Kidney epithelial cell (primary cell): ENCODE data around the gene ATP8A2. TPM values are rescaled to one million over a fixed set of nuclear protein-coding genes. Genes with fewer than 3 reads are reported as not detected.

ENCODE experiments used
- DNase-seq: peaks from one replicate; pipeline ENCODE4 v3.0.0-alpha.2; 2010; ENCODE audit warnings: low read depth
- H3K27me3 ChIP-seq: 2 replicates; pipeline ENCODE4 v1.6.0; 2011; ENCODE audit warnings: low read length; ENCODE audit not compliant: control insufficient read depth, insufficient read depth
- H3K36me3 ChIP-seq: 2 replicates; pipeline ENCODE4 v1.5.1; 2011; ENCODE audit warnings: low read length; ENCODE audit not compliant: control insufficient read depth, insufficient read depth
- H3K4me3 ChIP-seq: 2 replicates; pipeline ENCODE4 v1.5.1; 2011; ENCODE audit warnings: low read depth, mild to moderate bottlenecking, control low read depth, low read length
- CTCF ChIP-seq: IDR thresholded peaks from 2 replicates; pipeline ENCODE4 v1.5.1; 2011; ENCODE audit warnings: mild to moderate bottlenecking, moderate library complexity, low read length, control low read depth, inconsistent platforms; ENCODE audit not compliant: insufficient read depth, poor library complexity, severe bottlenecking
- total RNA-seq: library from RNA; depleted of rRNA; stranded (reverse); fragments of >200 nt; gene quantifications from 2 replicates; pipeline ENCODE4 v1.2.3, GENCODE V29; 2015

ATP8A2 gene
- total RNA-seq, 1 donor from 2014 or later, result 3.8 TPM

- Histone ChIP-seq H3K36me3 (no peaks in the 10 kb centered on the region), H3K4me3 (no peak overlapping the region), H3K27me3 (no peaks in the 10 kb centered on the region)
- no peak for TF ChIP-seq CTCF
- DNase-seq, result no peak
Measured at GRCh38 chr13:26024558-26024957, 652.8 kb downstream of the ATP8A2 start.

- TF ChIP-seq CTCF, result no peak
- H3K4me3 ChIP-seq, result no peak overlapping the region
- no peaks in the 10 kb centered on the region for H3K36me3 ChIP-seq
- H3K27me3 ChIP-seq, result no peaks in the 10 kb centered on the region
- DNase-seq, result no peak
Measured at GRCh38 chr13:26025196-26025595, 653.4 kb downstream of the ATP8A2 start.

- Histone ChIP-seq H3K27me3 (no peaks in the 10 kb centered on the region), H3K36me3 (no peaks in the 10 kb centered on the region), H3K4me3 (no peak overlapping the region)
- no peak for TF ChIP-seq CTCF
- no peak for DNase-seq
Measured at GRCh38 chr13:26025771-26026170, 654.0 kb downstream of the ATP8A2 start.

- no peak for DNase-seq
- no peaks in the 10 kb centered on the region for H3K27me3 ChIP-seq
- H3K36me3 ChIP-seq, result no peaks in the 10 kb centered on the region
- no peak for TF ChIP-seq CTCF
- no peak overlapping the region for H3K4me3 ChIP-seq
Measured at GRCh38 chr13:26026211-26026610, 654.4 kb downstream of the ATP8A2 start.

- no peak for DNase-seq
- no peak overlapping the region for H3K4me3 ChIP-seq
- no peaks in the 10 kb centered on the region for H3K36me3 ChIP-seq
- no peak for TF ChIP-seq CTCF
- no peaks in the 10 kb centered on the region for H3K27me3 ChIP-seq
Measured at GRCh38 chr13:26029581-26030136, 657.9 kb downstream of the ATP8A2 start.

- no peak overlapping the region for H3K4me3 ChIP-seq
- no peak for TF ChIP-seq CTCF
Measured at GRCh38 chr13:26030331-26030730, 658.6 kb downstream of the ATP8A2 start.

More at GRCh38 chr13:26030331-26030730, 658.6 kb downstream of the ATP8A2 start:
- H3K27me3 ChIP-seq, result no peaks in the 10 kb centered on the region
- no peak for DNase-seq
- no peaks in the 10 kb centered on the region for H3K36me3 ChIP-seq
